GM19328 (cell line): ENCODE measurements around the gene WDR12.
"Not testable (repeated sequence)": the region's sequence is repeated elsewhere in the genome, so short reads cannot be mapped to it uniquely, and the experiment has no call there.

Experiments
- ATAC-seq: cut with Tn5 transposase; IDR thresholded peaks from one replicate; pipeline ENCODE4 v1.9.1; 2021; ENCODE audit warnings: mild to moderate bottlenecking, moderate library complexity; ENCODE audit not compliant: unreplicated experiment

WDR12 gene

DNA sequence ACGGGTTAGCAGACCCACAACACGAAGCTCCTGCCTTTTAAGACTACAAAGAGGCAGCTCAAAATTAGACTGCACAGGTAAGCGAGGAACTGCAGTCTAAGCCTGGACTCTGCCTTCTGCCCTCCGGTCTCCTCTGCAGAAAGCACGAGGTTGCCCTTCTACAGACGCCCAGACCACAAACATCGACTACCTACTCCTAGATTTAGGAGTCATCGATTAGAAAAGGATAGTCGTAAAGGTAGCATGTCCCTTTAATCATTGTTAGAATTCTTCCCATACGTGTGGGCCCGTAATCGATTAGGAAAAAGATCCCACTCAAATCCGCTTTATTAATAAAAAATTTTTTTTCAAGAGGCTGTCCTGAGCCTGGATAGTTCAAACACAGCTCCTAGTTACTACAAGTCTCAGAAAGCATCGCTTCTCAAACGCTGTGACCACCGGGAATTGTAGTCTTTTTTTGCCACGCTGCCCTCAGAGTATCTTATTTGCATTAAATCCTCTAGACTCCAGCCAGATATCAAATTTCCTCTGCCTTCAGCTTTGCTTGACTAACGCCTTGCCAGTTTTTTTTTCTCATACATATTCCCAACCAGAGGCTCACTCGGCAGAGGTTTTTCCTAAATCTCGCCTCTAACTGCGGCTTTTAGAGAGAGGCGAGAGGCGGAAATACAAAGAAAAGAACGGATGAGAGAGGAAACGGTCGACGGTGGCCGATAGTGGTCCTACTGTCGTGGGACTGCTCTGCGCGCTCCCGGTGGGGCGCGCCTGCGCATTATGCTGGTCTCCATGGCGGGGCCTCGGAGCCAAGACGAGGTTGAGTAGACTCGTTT is at the start of gene WDR12, which contains the start of gene CARF:
TSS of gene WDR12 (minus strand) at position 162 of the 830 bp plus-strand sequence. CDS start 197 bp downstream, outside the sequence.
TSS of gene CARF (plus strand) at position 764 of the 830 bp plus-strand sequence. CDS start 29,628 bp downstream, outside the sequence.
- ATAC-seq: peak; percentile 68

GRCh38 chr2:202960524-202960923 is 49.1 kb upstream of the WDR12 start:
- no peak for ATAC-seq

DNA sequence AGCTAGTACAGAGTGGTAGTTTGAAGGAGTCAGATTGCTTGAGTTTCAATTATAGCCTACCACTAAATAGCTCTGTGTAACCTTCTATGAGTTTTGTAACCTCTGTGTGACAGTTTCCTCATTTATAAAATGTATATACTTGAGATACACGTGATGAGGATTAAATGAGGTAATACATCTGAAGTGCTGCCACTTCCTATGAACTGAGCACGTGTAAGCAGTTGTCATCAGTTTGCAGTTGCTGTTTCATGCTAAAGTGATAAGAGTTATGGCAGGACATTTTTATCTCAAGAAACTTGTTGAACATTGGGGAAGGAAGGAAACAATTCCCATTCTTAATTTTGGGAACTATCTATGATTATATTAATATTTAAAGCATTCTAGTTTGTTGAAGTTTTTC is 39.1 kb upstream of the WDR12 start:
- no peak for ATAC-seq

GRCh38 chr2:202949333-202949732 is 37.9 kb upstream of the WDR12 start:
- ATAC-seq: not testable (repeated sequence)

- no peak for ATAC-seq
Measured at GRCh38 chr2:202945497-202945896, 34.0 kb upstream of the WDR12 start.

DNA sequence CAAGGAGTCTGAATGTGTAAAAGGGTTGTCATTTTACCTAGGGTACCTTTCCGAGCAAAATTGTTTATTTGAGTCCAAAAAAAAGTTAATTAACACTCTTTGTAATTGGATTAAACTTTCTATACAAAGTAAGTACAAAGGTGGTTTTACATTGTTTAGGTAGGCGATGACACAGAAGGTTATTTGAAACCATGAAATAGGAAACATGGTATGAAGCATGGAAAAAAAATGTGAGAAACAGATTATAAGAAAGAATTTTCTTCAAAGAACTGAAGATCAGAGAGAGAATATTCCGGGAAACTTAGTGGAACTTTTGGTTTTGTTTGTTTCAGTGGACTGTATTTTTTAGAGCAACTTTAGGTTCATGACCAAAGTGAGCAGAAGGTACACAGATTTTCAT is 33.3 kb upstream of the WDR12 start:
- no peak for ATAC-seq

GRCh38 chr2:202944408-202944807 is 32.9 kb upstream of the WDR12 start:
- ATAC-seq: no peak

DNA sequence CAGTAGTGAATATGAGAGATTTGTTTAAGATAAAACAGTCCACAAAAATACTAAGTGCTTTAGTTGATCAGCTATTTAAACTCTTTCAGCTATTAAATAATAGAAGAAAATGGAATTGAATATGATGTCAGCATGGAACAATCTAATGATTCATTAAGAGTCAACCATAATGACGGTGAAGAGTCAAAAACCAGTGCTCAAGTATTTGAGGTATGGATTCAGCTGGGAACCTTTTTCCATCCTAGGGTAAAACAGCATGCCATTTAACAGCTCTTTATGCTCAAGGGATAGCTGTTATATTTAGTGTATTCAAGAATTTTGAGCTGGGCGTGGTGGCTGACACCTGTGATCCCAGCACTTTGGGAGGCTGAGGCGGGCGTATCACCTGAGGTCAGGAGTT is 30.3 kb upstream of the WDR12 start:
- no peak for ATAC-seq

DNA sequence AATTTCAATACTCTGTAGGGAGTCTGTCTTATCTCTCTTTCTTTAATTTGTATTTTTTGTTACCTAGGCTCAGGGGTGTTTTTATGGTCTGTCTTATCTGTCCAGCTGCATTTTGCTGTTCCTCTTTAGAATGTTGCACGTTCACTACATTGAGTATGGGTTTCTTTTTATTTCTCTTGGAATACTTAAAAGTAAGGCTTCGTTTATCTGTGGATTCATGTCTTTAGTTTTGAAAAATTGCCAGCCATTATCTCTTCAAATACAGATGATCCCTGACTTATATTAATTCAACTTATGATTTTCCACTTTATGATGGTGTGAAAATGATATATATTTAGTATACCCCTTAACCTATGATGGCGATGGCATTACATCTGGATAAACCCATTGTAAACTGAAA is 27.5 kb upstream of the WDR12 start:
- no peak for ATAC-seq

- no peak for ATAC-seq
Measured at GRCh38 chr2:202934456-202934855, 23.0 kb upstream of the WDR12 start.

- no peak for ATAC-seq
Measured at GRCh38 chr2:202933958-202934357, 22.5 kb upstream of the WDR12 start.

DNA sequence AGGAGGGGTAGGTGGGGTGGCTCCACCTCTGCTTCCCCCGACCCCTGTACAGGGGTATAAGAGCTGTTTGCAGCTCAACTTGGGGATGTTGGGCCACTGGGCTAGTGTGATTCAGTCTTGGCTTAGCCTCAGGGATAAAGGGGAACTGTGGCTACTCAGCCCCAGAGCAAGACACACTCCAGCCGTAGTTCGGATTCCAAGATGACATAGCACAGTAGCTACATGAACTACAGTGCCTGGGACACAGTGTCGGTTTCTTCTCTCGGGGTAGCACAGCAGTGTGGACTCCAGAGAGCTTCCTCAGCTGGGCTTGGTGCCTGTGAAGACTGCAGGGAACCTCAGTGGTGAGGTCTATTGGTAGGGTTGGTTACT is 21.7 kb upstream of the WDR12 start:
- no peak for ATAC-seq

- no peak for ATAC-seq
Measured at GRCh38 chr2:202932425-202933138, 21.1 kb upstream of the WDR12 start.

- no peak for ATAC-seq
Measured at GRCh38 chr2:202918860-202919259, 7.4 kb upstream of the WDR12 start.

GRCh38 chr2:202912342-202913201 is 1.1 kb upstream of the WDR12 start:
- peak; percentile 51 for ATAC-seq

DNA sequence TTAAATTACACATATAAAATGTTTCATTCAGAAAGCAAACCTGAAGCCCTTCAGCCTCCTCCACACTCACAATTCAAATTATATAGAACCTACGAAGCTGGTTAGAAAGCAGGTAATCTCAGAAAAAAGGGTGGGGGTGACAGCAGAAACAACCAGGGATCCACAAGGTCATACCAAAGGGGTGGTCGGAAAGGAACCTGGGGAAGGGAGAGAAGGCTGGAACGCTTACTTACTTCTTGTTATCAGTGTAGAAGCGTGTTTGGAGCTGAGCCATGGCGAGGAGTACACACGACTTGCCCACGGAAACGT is 316 bp downstream of the WDR12 start:
- peak; percentile 7 for ATAC-seq

DNA sequence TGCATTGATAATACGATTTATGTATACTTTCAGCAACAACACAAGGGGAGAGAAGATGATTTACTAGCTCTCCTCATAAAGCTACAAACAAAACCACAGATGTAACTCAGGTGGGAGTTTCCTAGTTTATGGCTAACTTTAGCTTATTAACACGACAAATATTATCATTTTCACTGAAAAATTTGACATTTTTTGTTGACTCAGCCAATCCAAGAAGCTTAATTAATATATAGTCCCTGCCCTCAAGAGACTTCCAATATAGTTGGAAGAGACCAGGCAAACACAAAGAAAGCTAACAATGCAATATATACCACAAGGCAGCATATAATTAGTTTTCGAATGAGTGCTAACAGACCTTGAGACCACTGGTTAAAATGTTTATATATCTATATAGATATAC is 775 bp downstream of the WDR12 start:
- ATAC-seq: no peak

GRCh38 chr2:202910250-202910649 is 1.2 kb downstream of the WDR12 start:
- ATAC-seq: not testable (repeated sequence)

- ATAC-seq: no peak
Measured at GRCh38 chr2:202909394-202910192, 1.9 kb downstream of the WDR12 start.

- no peak for ATAC-seq
Measured at GRCh38 chr2:202908186-202908585, 3.3 kb downstream of the WDR12 start.
